Measurements from ENCODE around the gene IQSEC1. TPM values are rescaled to one million over a fixed set of nuclear protein-coding genes. Genes with fewer than 3 reads are reported as not detected.

The IQSEC1 gene
- total RNA-seq, 1 experiment from 2014 or later, result 28.1 TPM

DNA sequence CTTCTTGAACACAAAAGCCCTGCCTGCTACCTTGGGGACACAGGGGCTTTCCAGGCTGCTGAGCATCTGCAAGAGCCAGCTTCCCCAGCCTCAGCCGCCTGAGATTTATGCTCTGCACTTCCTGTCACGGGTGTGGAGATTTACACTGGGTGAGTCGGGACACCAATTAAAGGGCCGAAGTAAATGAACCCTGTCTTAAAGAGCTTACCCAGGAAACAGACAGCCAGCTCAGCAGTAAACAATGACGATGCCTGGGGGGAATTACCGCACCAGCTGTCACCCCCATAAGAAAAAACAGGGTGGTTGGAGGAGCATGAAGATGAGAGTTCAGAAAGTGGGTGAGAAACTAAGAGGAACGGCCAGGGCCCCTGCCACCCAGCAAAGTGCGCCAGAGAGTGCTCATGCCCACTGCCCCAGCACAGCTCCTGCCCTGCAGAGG, 37.5 kb upstream of the IQSEC1 start:
- TF ChIP-seq RAD21 (IDR thresholded peaks at IDR 0.05; ENCODE audit: low read depth), result no peak
- ChIA-PET CTCF (interaction anchor here (1.0 kb wide), 1 partner anchor 538 kb away, joined by 5 read pairs; no protein-coding TSS in a partner anchor), RAD21 (ENCODE audit: low non-redundant PET in 1 of 2, low total read pairs in 2 of 2, uncharacterized antibody in 2 of 2, unreplicated experiment in 2 of 2) (no interaction called here), POLR2A (no interaction called here)
- no peaks in the 10 kb centered on the region for H3K27me3 ChIP-seq (ENCODE audit: insufficient read depth, low read length)
- intact Hi-C loops (cut with micrococcal nuclease), result no loop called here
- no peaks in the 10 kb centered on the region for H3K9me3 ChIP-seq (ENCODE audit: control insufficient read depth in 1 of 2, insufficient read depth in 1 of 2, low read depth in 1 of 2, low read length in 2 of 2)
- DNase-seq (ENCODE audit: low read depth, low spot score) (no peak), ATAC-seq (no peak)
- H3K9me2 ChIP-seq (ENCODE audit: insufficient read depth), result no peaks in the 10 kb centered on the region
- H3K79me2 ChIP-seq (ENCODE audit: insufficient read depth, low read length), result no peaks in the 10 kb centered on the region
- no peak overlapping the region for H2AFZ ChIP-seq (ENCODE audit: low read depth, low read length, poor library complexity, severe bottlenecking)
- H3K9ac ChIP-seq (ENCODE audit: low read length), result no peak overlapping the region
- peaks cover 11 to 12% of the 10 kb centered on the region in 2 experiments; a peak in 3 of 4 replicates for H3K4me1 ChIP-seq (ENCODE audit: control insufficient read depth in 1 of 2, insufficient read depth in 2 of 2, low read length in 2 of 2)
- H3K4me3 ChIP-seq (replicated peaks in 1 of 2; ENCODE audit: low read depth in 1 of 2, low read length in 2 of 2), result no peak overlapping the region
- H4K20me1 ChIP-seq (ENCODE audit: insufficient read depth), result no peaks in the 10 kb centered on the region
- BruUV-seq (replicated peaks), result no TSS peak
- H3K36me3 ChIP-seq (ENCODE audit: control insufficient read depth in 1 of 2, insufficient read depth in 2 of 2, low read length in 2 of 2), result no peaks in the 10 kb centered on the region
- H3K4me2 ChIP-seq (ENCODE audit: low read length), result no peak overlapping the region
- H3K27ac ChIP-seq (ENCODE audit: low read depth, low read length), result no peak overlapping the region

DNA sequence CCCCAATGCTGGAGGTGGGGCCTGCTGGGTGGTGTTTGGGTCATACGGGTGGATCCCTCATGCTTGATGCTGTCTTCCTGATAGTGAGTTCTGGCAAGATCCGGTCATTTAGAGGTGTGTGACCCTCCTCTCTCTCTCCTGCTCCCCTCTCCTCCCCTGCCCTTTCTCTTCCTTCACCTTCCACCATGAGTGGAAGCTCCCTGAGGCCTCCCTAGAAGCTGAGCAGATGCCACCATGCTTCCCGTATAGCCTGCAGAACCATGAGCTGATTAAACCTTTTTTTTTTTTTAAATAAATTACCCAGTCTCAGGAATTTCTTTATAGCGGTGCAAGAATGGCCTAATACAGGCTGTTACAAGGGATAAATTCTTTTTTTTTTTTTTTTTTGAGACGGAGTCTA, 36.3 kb upstream of the IQSEC1 start:
- CTCF ChIA-PET, result no interaction called here
- BruUV-seq (replicated peaks), result no TSS peak
- H4K20me1 ChIP-seq (ENCODE audit: insufficient read depth), result no peaks in the 10 kb centered on the region
- H3K27me3 ChIP-seq (ENCODE audit: insufficient read depth, low read length), result no peaks in the 10 kb centered on the region
- DNase-seq (ENCODE audit: low read depth, low spot score) (no peak), ATAC-seq (no peak)
- H3K79me2 ChIP-seq (ENCODE audit: insufficient read depth, low read length), result no peaks in the 10 kb centered on the region
- H3K36me3 ChIP-seq (ENCODE audit: control insufficient read depth in 1 of 2, insufficient read depth in 2 of 2, low read length in 2 of 2), result no peaks in the 10 kb centered on the region
- H3K9me2 ChIP-seq (ENCODE audit: insufficient read depth), result no peaks in the 10 kb centered on the region
- TF ChIP-seq SP1 (IDR thresholded peaks at IDR 0.05; ENCODE audit: low read depth) (no peak), EZH2 (IDR thresholded peaks at IDR 0.05) (no peak), POLR2AphosphoS5 (IDR thresholded peaks at IDR 0.05; ENCODE audit: low read depth, low read length) (no peak), EZH2phosphoT487 (IDR thresholded peaks at IDR 0.05; ENCODE audit: borderline replicate concordance) (no peak), RAD21 (IDR thresholded peaks at IDR 0.05; ENCODE audit: low read depth) (no peak), FOSL1 (IDR thresholded peaks at IDR 0.05; ENCODE audit: low read depth) (no peak), CEBPB (IDR thresholded peaks at IDR 0.05; ENCODE audit: low read depth) (no peak), ZNF274 (IDR thresholded peaks at IDR 0.05; ENCODE audit: low read depth, low read length) (no peak), ZFX (IDR thresholded peaks at IDR 0.05) (no peak)
- TF ChIP-seq, protein P1, sequence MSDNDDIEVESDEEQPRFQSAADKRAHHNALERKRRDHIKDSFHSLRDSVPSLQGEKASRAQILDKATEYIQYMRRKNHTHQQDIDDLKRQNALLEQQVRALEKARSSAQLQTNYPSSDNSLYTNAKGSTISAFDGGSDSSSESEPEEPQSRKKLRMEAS (IDR thresholded peaks at IDR 0.05), result no peak
- TF ChIP-seq, protein P2, sequence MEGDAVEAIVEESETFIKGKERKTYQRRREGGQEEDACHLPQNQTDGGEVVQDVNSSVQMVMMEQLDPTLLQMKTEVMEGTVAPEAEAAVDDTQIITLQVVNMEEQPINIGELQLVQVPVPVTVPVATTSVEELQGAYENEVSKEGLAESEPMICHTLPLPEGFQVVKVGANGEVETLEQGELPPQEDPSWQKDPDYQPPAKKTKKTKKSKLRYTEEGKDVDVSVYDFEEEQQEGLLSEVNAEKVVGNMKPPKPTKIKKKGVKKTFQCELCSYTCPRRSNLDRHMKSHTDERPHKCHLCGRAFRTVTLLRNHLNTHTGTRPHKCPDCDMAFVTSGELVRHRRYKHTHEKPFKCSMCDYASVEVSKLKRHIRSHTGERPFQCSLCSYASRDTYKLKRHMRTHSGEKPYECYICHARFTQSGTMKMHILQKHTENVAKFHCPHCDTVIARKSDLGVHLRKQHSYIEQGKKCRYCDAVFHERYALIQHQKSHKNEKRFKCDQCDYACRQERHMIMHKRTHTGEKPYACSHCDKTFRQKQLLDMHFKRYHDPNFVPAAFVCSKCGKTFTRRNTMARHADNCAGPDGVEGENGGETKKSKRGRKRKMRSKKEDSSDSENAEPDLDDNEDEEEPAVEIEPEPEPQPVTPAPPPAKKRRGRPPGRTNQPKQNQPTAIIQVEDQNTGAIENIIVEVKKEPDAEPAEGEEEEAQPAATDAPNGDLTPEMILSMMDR (IDR thresholded peaks at IDR 0.05 in 2 of 3, conservative IDR thresholded peaks at IDR 0.05 in 1 of 3; ENCODE audit: borderline replicate concordance in 1 of 3, insufficient read depth in 1 of 3, low read depth in 2 of 3, low read length in 2 of 3), result no peak
- H2AFZ ChIP-seq (ENCODE audit: low read depth, low read length, poor library complexity, severe bottlenecking), result no peak overlapping the region
- POLR2A ChIA-PET, result no interaction called here
- RAD21 ChIA-PET (ENCODE audit: low non-redundant PET in 1 of 2, low total read pairs in 2 of 2, uncharacterized antibody in 2 of 2, unreplicated experiment in 2 of 2), result no interaction called here
- H3K4me2 ChIP-seq (ENCODE audit: low read length), result no peak overlapping the region
- peaks cover 11 to 12% of the 10 kb centered on the region in 2 experiments; a peak in 3 of 4 replicates for H3K4me1 ChIP-seq (ENCODE audit: control insufficient read depth in 1 of 2, insufficient read depth in 2 of 2, low read length in 2 of 2)
- H3K9me3 ChIP-seq (ENCODE audit: control insufficient read depth in 1 of 2, insufficient read depth in 1 of 2, low read depth in 1 of 2, low read length in 2 of 2), result no peaks in the 10 kb centered on the region
- no peak overlapping the region for H3K27ac ChIP-seq (ENCODE audit: low read depth, low read length)
- intact Hi-C loops (cut with micrococcal nuclease), result no loop called here
- H3K4me3 ChIP-seq (replicated peaks in 1 of 2; ENCODE audit: low read depth in 1 of 2, low read length in 2 of 2), result no peak overlapping the region
- no peak overlapping the region for H3K9ac ChIP-seq (ENCODE audit: low read length)
